Posterior vena cava (tissue), 2 donors: Measurements from ENCODE around the gene TMA7. TPM values are rescaled to one million over a fixed set of nuclear protein-coding genes. Genes with fewer than 3 reads are reported as not detected.

ENCODE experiments used
- DNase-seq: peaks from one replicate; pipeline ENCODE4 v3.0.0-alpha.2; 2020; ENCODE audit warnings: low spot score
- intact Hi-C, 2 donors: fragments of 100-400 bp; cut with DNase I; formaldehyde crosslinking; loops; one replicate each; pipeline versions ENCODE4 v1.14.1 to v1.14.2; 2022 to 2023
- total RNA-seq, 2 donors: library from RNA; stranded (reverse); fragmentation: NEBNext Ultra II Directional; extraction: Animal tissue kit (Norgen Biotek cat#: 25700); gene quantifications; one replicate each; pipeline ENCODE4 v1.2.1, GENCODE V29; 2021
- donor health status: DM: yes; HTN: yes; CAD: no.
- donor health status: DM: yes; HTN: yes; CAD: no.

TMA7 gene
- total RNA-seq, 2 donors from 2014 or later, result 112 to 178 TPM

DNA sequence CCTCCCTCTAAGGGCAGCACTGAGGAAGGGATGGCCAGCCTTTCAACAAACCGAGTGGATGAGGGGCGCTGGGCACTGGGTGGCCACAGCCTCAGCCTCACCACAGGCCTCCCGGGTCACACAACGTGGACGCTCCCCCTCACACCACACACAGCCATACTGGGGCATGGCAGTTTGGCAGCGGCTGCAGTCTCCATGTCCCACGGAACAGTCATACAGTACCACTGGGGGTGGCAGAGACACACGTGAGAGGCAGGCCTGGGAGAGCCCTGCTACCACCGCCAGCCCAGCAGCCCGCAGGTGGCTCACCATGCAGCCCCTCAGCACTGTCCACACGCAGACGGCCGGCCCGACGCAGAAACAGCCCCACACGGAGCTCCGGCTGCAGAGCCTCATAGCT, 21.9 kb upstream of the TMA7 start:
- DNase-seq, result no peak
- intact Hi-C loops, result no loop called here

DNA sequence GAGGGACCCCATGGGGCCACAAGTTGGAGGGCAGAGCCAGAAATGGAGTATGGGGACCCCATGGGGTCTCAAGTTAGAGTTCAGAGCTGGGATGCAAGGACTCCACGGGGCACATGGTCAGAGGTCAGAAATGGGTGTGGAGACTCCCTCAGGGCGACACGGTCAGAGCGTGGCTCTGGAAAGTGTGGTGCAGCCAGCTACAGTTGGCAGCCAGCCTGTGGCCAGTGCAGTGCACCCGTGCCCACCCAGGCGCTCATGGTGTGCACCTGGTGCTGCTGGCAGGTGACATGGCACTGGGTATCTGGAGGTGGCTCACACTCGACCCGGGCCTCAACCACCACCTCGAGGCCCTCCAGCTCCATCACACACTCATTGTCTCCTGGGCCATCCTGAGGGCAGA, 21.4 kb upstream of the TMA7 start:
- intact Hi-C loops, result no loop called here
- no peak for DNase-seq

- no peak for DNase-seq
- intact Hi-C loops, result no loop called here
Observed at GRCh38 chr3:48419149-48419548, 20.9 kb upstream of the TMA7 start.

DNA sequence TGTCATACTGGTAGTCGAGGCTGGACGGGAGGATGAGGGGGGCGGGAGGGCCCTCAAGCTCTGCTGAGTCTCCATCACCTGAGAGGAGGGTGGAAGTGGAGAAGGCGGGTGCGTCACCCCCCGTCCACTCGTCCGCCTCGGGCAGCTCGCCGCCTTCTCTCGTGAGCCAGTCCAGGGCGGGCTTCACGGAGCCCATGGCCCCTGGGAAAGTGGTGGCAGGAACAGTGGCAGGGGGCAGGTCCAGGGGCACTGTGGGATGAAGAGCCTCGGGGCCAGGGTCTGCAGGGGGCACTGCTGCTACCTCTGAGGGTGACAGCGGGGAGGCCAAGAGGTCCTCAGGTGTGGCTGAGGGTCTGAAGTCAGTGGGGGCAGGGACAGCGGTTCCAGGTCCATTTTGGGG, 20.5 kb upstream of the TMA7 start:
- intact Hi-C loops, result no loop called here
- no peak for DNase-seq

DNA sequence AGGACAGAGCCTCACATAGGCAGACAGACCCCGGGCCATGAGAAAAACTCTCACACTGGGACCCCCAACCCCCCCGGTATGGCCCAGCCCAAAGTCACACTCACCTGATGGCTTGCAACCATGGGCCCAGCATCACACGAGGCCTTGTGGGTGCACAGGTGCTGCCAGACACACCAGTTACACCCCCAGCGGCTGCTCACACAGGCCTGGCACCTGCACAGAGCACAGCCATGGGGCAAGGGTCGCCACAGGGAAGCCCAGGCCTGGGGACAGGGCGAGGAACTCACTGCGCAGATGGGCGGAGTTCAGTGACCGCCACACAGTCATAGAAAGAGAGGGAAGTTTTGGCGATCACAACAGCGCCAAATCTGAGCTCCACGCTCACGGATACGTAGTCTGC, 19.5 kb upstream of the TMA7 start:
- intact Hi-C loops, result no loop called here

GRCh38 chr3:48422272-48422671, 17.8 kb upstream of the TMA7 start:
- intact Hi-C loops, result no loop called here
- DNase-seq, result no peak

More for the DNA sequence above, 19.5 kb upstream of the TMA7 start:
- DNase-seq, result no peak

- DNase-seq, result no peak
- intact Hi-C loops, result no loop called here
Observed at GRCh38 chr3:48422681-48423080, 17.4 kb upstream of the TMA7 start.

DNA sequence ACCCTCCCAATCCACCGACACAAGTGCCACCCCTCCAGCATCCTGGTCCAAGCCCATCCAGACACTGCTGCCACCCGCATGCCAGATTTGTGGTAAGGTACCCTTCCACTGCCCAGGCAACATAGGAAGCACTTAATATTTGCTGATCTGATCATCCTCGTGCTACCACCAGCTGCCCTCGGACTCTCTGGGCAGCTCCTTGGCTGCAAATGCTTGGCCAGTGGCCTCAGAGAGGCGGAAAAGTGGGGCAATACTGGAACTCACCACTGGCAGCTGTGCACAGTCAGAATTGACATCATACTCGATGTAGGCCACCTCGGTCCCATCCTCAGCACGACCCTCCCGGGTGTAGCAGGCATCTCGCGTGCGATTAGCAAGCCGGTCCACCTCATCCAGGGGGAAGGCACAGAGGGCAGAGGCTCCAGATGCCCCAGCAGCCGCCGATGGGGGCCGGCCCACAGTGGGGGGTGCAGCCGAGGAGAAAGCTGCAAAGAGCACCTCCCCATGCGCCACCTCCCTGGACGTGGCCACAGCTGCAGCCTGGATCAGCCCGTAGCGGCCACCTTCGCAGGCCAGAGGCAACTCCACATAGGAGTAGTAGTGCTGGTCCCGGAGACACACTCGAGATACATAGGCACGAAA, 16.7 kb upstream of the TMA7 start:
- intact Hi-C loops, result no loop called here

GRCh38 chr3:48423883-48424695, 16.0 kb upstream of the TMA7 start:
- no peak for DNase-seq
- intact Hi-C loops, result no loop called here

More for the DNA sequence above, 16.7 kb upstream of the TMA7 start:
- no peak for DNase-seq

DNA sequence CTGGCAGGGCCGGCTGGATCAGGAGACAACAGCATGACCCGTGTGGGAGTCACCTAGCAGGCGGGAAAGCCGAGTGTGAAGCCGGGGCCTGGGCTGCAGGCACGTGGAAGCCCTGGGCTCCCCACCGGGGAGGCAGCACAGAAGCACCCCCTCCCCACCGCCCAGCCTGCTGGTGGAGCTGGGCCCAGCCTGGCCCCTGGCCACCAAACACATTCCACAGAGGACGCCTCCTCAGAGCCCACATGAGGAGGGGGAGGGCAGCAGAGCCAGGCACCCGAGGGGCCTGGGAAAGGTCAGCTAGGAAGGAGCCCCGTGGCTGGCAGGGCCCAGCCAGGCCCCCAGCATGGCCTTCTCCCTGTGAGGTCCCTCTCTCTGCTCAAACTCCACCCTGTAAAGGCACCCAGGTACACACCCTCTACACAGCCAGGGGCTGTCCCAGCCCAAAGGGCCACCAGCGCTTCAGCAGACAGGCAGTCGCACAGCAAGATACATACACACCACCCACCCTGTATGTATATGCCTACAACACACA, 14.7 kb upstream of the TMA7 start:
- DNase-seq, result no peak
- intact Hi-C loops, result no loop called here

DNA sequence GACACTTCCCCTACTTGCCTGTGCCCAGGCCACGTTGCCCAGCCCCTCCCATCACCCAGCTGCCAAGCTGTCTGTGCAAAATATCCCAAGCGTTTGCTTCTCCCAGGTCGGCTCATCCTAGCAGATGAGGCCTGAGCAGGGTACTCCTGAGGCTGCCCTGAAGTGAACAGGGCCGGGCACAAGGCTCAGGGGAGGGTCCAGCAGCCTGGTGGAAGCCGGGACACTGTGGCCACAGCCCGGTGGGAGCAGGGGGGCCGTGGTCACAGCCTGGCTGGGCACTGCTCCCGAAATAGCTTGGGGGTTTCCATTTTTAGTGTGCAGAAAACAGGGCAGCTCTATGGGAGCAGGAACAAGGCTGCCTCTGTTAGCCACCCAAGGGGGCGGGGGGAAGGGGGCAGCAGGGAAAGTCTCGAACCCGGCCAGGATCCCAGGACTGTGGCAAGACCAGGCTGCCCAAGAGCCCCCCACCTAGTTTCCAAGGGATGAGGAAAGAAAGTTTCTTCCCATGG, 13.6 kb upstream of the TMA7 start:
- no peak for DNase-seq
- intact Hi-C loops, result no loop called here

GRCh38 chr3:48426944-48427629, 13.0 kb upstream of the TMA7 start:
- no peak for DNase-seq
- intact Hi-C loops, result no loop called here

DNA sequence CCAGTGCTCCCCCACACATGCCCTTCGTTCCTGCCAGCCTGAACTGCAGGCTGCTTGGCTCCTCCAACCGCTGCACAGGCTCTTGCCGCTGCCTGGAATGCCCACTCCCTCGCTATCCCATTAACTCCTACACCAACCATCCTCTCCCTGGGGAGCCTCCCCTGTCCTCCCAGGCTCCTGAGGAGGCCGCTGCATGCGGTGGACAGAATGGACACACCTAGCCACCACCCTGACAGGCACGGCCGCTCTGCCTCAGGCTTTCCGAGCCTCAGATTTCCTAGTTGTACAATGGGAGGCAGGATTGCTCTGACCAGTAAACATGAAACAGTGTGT, 12.5 kb upstream of the TMA7 start:
- intact Hi-C loops, result no loop called here
- no peak for DNase-seq

GRCh38 chr3:48428088-48428571, 11.9 kb upstream of the TMA7 start:
- intact Hi-C loops, result no loop called here
- no peak for DNase-seq

DNA sequence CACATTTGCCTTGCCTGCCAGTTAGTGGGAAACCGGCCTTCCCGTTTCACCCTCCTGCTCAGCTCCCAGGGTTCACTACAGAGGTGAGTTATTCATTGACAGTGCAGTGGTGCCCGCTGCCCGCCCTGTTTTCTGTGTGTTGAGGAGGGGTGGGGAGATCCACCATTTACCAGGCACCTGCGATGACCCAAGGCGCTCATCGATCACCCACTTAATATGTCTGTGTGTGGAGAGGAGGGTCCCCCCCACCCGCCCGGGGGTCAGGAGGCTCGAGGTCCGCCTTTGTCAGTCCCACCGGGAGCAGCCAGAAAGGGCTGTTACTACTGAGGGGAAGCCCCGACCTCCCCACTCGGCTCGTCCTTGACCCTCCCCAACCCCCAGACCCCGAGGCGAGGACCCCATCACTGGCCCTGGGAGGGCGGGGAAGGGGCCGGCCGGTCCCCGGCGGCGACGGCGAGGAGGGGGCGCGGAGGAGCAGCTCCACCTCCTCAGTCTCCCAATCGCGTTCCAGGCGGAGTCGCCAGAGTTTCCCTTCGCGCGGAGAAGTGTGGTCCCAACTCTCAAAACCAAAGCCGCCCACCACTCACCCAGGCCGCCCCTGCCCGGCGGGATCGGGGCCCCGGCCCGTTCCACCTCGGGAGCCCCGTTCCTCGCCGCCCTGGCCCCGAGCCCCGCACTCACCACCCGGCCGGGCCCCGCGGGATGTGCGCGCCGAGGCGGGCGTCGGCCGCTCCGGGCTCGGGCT, 11.3 kb upstream of the TMA7 start:
- intact Hi-C loops, result no loop called here
- no peak for DNase-seq

- DNase-seq, result peak; percentile 87
- intact Hi-C loops, result no loop called here
Observed at GRCh38 chr3:48429317-48429959, 10.6 kb upstream of the TMA7 start.

DNA sequence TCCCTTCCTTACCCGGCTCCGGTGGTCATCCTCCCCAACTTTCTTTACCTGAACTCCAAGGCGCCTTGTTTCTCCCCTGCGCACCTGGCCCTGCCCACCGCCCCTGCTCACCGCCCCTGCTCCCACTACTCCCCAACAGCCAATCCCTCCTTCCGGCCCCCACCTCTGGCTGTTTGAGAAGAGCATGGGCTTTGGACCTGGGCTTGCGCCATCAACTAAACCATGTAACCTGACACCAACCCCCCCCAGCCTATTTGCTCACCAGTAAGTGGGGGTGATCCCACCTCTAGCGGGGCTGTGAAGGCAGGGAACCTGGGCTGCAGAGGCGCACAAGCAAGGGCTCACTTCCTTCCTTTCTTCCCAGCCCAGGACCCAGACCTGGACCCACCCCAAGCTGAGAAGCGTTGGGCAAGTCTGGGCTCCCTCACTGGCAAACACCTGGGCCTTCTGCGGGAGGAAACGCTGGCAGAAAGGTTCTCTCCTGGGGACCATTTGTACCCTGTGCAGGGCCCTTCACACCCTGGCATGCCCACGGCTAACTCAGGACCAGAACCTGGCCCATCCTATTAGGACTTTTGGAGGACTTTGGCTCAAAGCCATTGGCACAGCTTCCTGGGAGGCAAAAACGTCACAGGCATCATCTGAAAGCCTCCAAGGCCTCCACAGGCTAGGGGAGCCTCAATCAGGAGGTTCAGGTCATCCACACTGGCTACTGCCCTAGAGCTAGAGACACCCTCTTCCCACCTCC, 9.9 kb upstream of the TMA7 start, which contains the start of gene PLXNB1:
PLXNB1 (minus strand) TSS at position 127 of the 748 bp plus-strand sequence. CDS start 5,475 bp downstream, outside the sequence.
- intact Hi-C loops, result loop anchor here in 1 of 2 donors (2.0 kb wide), 1 partner anchor 27 kb away; no protein-coding TSS in a partner anchor
- peak; percentile 86 for DNase-seq

GRCh38 chr3:48430708-48431101, 9.4 kb upstream of the TMA7 start:
- DNase-seq, result no peak
- intact Hi-C loops, result loop anchor here in 1 of 2 donors (2.0 kb wide), 1 partner anchor 28 kb away; no protein-coding TSS in a partner anchor
